Activated naive CD4-positive, alpha-beta T cell treated with anti-CD3 and anti-CD28 coated beads, Interleukin-2, amount 50 U/mL, for 16 hours (primary cell): Measurements from ENCODE around the gene PTPRN2.
"Not testable (repeated sequence)": the region's sequence is repeated elsewhere in the genome, so short reads cannot be mapped to it uniquely, and the experiment has no call there.

Experiments
- DNase-seq: peaks from one replicate; pipeline ENCODE4 v3.0.0-alpha.2; 2020

Gene PTPRN2

DNA sequence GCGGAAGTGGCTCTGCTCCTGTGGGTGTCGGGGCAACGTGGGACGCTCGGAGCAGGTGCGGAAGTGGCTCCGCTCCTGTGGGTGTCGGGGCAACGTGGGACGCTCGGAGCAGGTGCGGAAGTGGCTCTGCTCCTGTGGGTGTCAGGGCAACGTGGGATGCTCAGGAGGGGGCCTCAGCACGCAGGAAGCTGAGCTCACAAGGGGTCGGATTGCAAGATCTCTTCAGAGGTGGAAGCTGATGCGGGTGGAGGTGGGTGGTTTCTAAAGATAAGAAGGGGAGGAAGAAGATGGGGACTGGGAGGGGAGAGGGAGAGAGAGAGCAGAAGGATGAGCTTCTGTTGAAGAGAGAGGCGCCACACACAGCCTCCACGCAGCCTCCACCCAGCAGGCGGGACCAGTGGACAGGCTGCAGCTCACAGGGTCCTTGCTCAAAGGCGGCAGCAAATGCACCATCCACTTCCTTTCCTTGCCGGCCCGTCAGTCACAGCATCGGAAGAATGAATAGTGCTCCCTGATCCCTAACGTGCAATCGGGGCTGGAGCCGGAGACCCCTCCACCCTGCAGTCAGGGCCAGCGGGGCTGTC is 78.7 kb downstream of the PTPRN2 start:
- no peak for DNase-seq

DNA sequence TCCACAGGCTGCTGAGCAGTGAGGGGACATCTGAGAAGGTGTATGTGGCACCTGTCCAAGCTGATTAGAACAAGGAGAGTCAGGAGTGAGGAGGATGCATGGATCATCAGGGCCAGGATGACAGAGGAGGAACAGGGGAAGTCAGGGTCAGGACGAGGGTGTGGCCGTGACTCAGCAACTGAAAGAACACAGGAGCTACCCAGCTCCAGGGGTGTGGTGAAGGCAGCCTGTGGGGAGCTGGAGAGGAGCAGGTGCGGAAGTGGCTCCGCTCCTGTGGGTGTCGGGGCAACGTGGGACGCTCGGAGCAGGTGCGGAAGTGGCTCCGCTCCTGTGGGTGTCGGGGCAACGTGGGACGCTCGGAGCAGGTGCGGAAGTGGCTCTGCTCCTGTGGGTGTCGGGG is 79.3 kb downstream of the PTPRN2 start:
- DNase-seq: not testable (repeated sequence)

DNA sequence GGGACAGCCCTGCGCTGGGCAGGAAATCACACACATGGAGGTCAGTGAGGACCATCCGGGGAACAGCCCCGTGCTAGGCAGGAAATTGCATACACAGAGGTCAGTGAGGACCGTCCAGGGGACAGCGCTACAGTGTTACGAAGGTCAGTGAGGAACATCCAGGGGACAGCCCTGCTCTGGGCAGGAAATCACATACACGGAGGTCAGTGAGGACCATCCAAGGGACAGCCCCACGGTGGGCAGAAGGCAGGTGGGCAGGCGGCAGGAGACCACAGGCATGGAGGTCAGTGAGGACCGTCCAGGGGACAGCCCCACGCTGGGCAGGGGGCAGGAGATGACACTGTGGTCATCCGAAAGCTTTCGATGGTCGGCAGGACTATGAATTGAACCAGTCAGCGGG is 79.7 kb downstream of the PTPRN2 start:
- no peak for DNase-seq

DNA sequence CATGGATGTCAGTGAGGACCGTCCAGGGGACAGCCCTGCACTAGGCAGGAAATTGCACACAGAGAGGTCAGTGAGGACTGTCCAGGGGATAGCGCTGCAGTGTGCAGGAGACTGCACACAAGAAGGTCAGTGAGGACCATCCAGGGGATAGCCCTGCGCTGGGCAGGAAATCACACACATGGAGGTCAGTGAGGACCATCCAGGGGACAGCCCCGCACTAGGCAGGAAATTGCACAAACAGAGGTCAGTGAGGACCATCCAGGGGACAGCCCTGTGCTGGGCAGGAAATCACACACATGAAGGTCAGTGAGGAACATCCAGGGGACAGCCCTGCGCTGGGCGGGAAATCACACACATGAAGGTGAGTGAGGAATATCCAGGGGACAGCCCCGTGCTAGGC is 80.4 kb downstream of the PTPRN2 start:
- not testable (repeated sequence) for DNase-seq

DNA sequence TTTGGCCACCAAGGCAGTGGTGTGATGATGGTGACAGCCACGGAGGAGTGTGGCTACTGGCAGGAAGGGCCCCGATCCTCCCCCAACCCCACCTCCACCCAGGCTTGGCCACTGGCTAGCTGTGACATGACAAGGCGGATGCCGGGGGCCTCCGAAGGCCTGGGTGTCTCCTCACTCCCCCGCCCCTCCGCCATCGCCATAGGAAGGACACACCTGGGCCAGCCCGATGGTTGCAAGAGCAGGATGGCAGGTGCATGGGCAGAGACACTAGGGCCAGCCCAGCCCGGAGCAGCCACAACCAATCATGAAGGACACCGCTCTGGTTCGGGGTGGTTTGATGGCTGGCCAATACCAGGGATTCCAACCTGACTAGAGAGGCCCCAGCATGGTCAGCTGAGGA is 81.0 kb downstream of the PTPRN2 start:
- no peak for DNase-seq

DNA sequence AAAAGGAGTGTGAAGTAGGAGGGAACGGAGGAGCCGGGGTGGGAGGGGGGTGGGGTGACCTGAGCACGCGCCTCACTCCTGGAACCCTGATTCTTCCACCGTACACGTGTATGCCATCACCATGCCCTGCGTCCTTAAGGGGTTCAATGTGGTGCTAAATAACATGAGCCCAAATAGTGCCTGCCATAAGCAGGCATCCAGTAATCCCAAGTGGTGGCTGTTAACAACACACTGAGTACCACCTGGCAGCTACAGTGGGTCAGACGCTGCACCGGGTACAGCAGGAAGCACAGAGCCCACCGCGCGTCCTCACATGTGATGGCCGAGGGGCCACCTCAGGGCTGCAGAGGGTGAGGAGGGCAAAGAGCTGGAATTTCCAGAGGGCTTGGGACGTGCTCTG is 81.9 kb downstream of the PTPRN2 start:
- no peak for DNase-seq

DNA sequence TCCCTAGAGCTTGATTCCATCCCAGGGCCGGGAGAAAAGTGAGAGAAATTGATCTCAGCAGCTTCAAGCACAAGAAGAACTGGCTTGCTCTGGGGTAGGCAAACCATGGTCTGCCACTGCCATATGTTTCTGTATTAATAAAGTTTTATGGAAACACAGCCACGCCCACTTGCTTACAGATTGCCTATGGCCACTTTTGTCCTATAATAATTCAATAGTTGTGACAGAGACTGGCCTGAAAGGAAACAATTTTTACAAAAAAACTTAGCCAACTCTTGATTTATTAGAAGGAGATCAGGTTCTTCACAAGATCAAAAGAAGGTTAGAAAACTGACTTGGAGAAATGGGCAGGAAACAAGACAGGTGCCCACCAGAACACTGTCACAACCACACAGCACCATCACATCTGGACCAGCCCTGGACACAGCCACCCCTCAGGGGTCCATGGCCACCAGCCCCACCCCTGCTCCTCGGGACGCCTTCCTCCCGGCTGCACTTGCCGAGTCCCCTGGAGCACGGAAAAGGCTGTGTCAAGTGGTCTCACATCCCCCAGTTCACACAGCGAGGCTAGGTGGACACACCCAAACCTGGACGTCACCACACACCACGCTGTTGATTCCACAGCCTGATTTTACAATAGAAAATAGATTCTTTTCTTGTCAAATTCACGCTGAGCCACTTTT is 85.4 kb downstream of the PTPRN2 start:
- no peak for DNase-seq

DNA sequence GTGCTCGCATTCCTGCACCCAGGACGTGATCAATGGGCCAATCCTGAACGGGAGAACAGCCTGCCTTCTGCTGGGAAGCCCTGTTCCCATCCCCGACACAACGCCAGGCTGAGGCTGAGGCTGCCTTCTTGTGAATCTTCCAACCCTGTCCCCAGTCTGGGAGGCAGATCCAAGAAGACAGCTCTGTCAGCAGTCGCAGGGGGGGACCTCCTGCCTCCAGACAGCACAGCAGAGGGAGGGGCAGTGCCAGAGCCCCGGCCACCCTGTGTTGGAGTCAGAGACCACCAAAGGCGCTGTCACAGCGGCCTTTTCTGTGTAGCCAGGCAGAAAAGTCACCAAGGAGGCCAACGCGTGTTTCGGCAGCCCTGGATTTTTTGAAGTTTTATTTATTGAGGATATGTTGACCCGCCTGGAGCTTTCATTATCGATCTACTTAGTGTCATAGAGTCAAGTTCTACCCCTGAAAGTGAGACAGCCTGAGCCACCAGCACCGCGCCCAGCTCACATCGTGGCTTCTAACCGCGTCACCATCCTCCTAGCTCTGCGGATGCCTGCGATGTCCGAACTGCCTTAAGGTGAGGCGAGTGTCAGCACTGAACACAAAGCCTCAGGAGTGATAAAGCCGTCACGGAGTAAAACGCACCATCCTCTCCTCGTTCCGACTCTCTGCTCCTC is 86.1 kb downstream of the PTPRN2 start:
- DNase-seq: no peak

DNA sequence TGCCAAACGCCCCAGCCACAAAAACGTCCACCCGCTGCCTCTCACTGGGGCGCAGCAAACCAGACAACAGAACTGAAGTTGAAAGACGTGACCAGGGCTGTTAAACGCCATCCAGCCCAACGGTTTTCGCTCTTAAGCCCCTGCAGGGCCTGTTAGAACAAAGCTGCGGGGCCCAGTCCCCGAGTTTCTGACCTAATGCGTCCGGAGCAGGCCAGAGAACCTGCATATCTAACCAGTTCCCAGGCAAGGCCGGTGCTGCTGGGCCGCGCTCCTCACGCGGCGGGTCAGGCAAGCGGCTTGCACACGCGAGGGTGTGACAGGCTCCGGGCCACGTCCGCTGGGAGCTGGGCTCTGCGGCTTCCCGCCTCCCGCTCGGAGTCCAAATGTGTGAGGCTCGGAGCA is 87.0 kb downstream of the PTPRN2 start:
- DNase-seq: no peak

DNA sequence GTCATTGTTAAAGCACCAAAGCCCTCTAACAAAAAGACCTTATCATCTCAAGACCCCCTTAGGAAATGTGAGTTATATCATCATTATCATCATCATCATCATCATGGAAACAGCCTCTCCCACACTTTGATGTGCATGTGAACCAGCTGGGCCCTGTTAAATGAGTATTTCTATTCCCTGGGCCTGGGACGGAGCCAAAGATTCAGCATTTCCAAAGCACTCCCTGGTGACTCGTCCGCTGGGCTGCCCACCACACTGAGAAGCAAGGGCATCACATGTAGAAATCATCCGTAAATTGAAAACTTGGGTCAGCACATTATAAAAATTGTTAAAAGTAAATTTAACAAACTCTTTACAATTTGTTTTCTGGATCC is 88.6 kb downstream of the PTPRN2 start:
- DNase-seq: no peak

DNA sequence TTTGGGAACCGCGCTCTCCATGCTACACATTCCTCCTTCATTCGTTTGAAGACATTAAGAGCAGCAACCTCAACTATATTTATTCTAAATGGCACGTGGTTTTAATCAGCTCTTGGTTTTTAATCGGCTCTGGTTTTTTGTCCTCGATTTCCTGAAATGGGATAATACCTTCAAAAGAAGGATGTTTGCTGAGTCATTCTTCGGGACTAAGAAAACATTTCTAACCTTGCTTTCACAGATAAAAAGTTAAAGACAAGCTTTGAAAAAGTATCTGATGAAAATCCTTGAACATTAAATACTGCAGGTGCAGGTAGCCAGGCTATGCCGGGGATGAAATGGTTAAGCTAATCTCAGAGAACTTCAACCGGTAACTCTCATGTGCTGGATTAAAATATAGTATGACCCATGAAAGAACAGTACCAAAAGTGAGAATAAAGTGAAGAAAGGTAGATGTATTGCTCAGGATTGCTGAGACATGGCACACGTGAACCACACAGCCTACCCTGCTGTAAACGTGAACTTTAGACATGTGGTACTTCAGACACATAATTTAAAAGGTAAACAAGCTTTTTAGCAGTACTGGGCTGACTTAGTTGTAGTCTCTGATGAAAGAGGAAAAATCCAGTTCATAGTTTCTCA is 89.1 kb downstream of the PTPRN2 start:
- DNase-seq: no peak

DNA sequence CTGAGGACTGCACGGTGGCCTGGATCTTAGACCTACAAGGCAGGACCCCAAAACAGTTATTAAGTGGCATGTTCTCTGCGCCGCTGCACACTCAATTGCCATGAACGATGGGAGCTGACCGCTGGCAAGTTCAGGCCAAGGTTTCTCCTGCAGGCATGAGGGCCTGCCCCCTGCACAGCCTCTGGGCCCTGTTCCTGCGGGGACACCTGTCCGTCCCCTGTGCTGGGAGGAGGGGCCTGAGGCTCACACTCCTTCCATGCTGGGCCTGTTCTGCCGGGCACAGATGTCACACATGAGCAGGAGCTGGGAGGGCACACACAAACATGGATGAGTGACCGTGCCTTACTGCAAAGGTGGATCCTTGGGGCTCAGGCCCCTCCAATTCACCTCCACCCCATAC is 90.0 kb downstream of the PTPRN2 start:
- no peak for DNase-seq

DNA sequence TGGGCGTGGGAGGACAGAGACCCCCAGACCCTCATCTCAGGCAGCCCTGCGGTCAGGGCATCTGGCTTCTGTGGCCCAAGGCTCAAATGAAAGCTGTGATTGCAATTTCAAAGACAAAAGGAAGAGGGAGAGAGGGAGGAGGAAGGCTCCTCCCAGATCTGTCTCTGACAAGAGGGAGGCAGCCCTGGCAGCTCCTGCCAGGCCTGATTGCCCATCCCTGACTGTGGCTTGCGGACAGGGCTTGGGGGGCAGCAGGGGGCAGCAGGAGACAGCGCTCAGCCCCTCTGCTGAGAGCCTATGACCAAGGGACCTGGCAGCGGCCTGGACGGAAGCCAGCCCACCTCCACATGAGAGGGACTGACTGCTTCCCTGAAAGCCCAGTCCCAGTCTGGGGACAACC is 91.8 kb downstream of the PTPRN2 start:
- no peak for DNase-seq

DNA sequence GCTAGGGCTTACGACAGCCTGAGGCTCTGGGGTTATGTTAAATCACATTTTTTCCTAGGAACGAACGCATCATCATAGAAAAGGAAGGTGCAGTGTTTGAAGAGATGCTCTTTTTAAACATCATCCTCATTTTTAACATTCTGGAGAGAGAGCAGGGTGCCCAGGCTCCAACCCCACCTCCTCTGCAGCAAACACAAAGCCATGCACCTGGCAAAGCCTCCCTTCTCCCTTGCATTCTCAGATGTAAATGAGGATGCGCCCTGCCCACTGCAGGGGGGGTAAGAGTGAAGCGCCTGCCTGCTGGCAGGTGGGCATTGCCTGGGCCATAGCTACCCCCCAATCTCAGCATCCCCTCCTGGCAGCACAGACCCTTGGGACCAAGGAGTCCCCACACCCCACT is 92.4 kb downstream of the PTPRN2 start:
- no peak for DNase-seq

DNA sequence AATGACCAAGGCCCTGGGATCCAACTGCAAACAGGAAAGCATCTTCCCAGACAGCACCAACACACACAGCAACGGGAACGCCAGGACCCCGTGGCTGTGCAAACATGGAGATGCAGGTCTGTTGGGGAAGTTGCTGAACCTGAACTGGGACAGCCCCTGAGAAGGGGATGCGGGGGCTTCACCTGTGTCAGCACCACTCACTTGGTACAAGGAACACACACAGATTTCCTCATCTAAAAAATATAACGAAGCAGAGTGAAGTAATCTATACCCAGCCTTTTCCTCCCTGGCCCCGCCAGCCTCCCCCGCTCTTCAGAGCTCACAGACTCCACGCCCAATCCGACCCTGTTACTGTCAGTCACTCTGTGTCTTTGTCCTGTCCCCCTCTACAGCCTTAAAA is 93.0 kb downstream of the PTPRN2 start:
- DNase-seq: no peak

DNA sequence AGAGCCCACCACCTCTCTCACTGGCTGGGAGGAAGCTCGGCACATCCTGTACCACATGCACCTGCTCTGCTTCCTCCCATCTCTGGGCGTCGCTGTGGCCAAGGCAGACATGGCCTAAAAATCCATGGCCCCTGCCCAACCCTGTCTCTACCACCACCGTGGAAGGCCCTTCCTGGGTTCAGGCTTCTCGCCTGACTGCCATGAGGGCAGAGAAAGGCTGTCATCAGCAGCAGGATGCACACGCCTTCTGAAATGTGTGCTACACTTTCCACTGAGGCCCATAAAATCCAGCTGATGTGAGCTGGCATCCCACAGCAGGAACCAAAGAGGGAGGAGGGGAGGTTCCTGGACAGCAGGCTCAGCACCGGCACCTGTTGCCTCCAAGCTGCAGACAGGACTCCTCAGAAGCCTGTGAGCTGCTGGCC is 93.4 kb downstream of the PTPRN2 start:
- no peak for DNase-seq

DNA sequence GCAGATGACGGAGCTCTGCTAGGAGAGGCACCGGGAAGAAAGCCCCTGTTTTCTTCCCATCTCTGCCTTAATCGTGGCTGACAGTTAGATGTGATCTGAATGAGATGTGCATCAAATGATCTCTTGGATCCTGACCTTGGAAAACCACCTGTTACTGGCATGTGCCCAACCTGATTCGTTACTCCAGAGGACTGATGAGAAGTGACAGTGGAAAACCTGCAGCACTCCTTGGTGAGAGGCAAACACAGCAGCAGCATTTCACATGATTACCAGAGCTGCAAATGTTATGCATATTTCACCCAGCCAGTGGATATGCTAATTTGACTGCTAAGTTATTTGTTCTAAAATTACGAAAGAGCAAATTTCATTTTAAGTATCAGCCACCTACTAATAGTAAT is 95.3 kb downstream of the PTPRN2 start:
- DNase-seq: no peak

DNA sequence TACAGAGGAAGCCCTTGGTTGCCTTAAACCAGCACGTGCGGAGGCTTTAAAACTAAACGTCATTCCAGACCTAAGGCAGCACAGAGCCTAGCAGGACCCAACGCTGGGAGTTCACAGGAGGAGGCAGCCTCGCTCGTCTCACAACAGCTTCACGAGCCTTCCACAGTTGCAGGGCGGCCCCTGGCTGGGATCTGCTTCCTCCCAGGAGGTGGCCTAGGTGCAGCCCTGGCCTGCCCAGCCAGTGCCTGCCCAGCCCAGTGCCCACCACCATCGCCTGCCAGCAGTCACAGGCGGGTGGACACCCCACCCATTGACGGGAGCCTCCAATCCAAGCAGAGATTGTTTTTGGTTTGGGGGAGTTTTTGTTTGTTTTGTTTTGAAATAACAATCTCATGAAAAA is 96.5 kb downstream of the PTPRN2 start:
- DNase-seq: no peak

DNA sequence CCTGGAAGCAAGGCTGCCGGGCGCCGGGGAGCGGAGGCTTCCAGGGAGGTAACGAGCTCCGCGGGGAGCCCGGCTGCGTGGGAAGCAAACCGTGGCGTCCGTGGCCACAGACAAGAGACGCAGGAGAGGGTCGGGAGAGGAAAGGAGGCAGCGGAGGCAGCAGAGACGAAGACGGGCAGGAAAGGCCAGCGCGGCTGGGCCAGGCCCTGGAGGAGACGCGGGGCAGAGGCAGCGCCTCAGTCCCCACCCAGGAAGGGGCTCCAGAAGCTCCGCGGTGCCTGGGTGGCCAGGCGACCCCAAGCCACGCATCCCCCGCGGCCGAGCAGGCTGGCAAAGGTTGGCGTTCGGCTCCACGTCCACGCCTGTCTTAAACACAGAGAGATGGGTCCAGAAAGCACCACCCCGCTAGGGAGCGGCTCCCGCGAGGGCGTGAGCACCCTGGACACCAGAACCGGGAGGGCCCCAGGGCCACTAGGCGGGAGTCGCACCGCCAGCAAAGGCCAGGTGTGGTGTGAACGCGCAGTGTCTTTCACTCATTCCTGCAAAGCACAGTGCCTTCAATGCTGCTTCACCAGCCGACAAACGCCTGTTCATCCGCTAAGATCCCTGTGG is 97.3 kb downstream of the PTPRN2 start:
- DNase-seq: no peak

DNA sequence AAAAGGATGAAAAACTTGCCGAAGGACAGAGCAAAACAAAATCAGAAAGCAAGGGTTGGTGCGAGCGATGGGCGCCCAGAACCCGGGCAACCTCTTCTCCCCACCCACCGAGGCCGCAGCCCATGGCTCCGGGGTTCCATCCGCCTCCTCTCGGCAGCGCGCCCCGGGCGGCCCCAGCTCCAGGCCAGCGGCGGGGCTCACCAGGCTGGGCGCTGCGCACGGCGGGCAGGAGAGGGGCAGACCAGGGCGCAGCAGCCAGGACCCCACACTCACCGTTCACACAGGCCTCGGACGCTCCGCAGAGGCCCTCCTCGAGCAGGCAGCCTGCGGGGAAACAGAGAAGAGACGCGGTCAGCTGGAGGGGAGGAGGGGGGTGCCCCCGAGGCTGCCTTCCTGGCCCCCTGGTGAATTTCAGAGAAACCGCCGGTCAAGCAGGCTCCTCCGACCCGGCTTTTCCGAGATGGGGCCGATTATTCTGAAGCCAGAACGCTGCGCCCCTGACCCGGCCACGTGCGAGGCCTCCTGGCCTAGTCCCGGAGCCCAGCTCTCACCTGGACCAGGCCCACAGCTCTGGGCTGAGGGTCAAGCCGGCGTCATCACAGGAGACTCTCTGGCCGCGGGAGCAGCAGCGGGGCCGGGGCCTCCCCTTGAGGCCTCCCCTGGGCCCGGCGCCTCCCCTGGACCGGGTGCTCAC is 98.0 kb downstream of the PTPRN2 start:
- DNase-seq: no peak

DNA sequence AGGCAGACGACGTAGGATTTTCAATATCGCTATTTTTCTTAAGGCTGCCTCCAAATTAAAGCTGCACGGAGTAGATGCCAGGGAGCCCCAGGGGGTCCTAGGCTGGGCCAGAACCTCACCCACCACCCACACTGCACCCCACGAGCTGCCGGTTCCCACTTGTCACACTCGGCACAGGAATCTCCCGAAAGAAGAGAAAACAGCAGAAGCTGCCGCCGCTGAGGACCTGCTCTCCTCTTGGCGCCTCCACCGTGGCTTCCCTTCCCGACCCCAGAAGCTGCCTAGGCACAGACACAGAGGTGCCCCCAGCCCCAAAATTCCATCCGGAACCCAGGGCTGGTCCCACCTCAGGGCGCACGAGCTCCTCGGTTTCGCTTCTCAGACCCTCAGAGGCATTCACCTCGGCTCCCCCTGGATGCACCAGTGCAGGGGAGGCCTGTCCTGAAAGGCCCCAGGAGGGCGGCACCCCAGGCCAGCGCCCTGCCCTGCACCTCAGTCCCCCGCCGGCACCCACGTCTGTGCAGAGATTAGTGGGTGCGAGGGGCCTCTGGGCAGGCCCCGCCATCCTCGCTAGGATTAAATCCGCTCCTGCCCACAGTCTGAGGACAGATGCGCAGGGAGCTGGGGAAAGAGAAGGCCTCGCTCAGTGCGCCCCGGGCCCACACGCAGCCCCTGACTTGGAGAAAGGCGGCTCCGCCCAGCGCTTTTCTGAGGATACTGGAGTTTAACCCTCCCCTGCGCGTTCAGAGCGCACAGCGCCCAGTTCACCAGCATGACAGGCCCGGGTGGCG is 99.2 kb downstream of the PTPRN2 start:
- no peak for DNase-seq

DNA sequence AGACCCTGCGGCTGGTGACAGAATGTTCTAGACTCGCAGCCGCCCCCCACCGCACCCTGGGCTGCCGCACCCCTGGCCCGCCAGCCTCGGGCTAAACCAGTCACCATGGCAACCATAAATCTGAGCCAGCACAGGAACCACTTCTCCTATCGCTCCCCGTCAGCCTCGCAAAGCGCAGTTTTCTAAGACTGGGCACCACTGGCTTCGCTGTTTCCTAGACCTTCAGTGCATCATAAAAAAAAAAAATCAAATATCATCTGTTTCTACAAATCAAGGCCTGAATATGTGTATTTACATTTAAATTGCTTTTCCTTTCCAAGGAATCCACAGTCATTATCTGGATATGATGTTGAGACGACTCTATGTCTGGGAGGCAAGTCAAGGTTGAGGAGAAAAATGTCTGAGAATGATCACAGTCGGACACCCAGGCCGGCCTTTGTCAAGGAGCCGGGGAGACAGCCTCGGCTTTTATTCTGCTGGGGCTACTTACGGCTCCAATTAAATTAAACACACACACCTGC is 99.9 kb downstream of the PTPRN2 start:
- DNase-seq: no peak
